ENCODE measurements around the gene MAN1C1. TPM values are rescaled to one million over a fixed set of nuclear protein-coding genes. Genes with fewer than 3 reads are reported as not detected.

The MAN1C1 gene
- total and polyA plus RNA-seq, 2 donors (not counting 1 experiment from before 2014, with no cell fraction given), result 0.31 to 0.89 TPM

DNA sequence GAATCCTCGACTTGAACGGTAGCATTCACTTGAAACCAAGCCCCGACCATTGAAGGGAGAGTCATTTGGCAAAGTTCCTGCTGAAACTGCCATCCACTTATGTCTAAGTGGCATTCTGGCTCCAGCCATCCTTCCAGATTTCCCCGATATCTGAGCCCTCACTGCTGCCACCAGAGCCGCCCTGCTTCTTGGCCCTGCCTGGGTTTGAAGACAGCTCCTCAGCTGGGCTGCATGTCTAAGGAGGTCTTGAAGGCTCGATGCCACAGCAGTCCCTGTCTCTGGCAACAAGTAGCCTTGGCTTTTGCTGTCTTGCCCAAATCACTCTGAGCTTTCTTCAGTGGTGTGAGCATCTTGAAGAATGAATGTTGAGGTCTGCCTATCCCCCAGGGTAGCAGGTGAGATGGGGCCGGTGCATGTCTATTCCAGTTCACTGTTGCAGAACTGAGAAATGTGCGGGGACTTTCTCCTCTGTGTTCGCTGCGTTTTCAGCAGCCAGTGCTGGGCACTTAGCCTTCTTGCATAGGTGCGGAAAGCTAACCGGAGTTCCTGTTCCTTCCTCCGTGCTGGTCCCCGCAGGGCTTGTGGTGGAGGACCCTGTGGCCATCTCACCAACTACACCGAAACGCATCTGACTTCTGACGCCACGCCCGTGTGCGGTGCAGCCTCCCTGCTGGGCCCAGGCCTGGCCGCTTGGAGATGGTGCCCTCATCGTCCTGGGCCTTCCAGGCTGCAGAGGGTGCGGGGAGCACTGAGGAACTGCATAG, 29.2 kb downstream of the MAN1C1 start:
- peaks cover 8 to 9% of the 10 kb centered on the region in 2 donors for H3K4me1 ChIP-seq (ENCODE audit: control insufficient read depth in 2 of 2, insufficient read depth in 2 of 2, low read length in 2 of 2)
- no peak overlapping the region for H2AFZ ChIP-seq (ENCODE audit: insufficient read depth, low read depth, low read length, poor library complexity, severe bottlenecking)
- no peak for ATAC-seq (ENCODE audit: low read depth)
- H3K79me2 ChIP-seq (ENCODE audit: control insufficient read depth, insufficient read depth, low read length), result no peaks in the 10 kb centered on the region
- no peaks in the 10 kb centered on the region for H3K36me3 ChIP-seq (replicated peaks in 1 of 2; ENCODE audit: control extremely low read depth in 1 of 2, control insufficient read depth in 1 of 2, extremely low read depth in 1 of 2, insufficient read depth in 2 of 2, low read length in 1 of 2)
- H3K4me2 ChIP-seq (replicated peaks; ENCODE audit: low read depth, low read length, poor library complexity, severe bottlenecking), result no peak overlapping the region
- H3K4me3 ChIP-seq (ENCODE audit: control extremely low read depth in 1 of 5, extremely low read depth in 1 of 5, insufficient read depth in 1 of 5, low read depth in 2 of 5, low read length in 4 of 5), result no peak overlapping the region
- peaks cover 14% of the 10 kb centered on the region for H3K4me1 Mint-ChIP-seq
- POLR2A ChIA-PET, result no interaction called here
- peaks cover 0 to 20% (median 9%) of the 10 kb centered on the region in 4 experiments for H3K27me3 ChIP-seq (replicated peaks in 1 of 4; ENCODE audit: control extremely low read depth in 1 of 4, control insufficient read depth in 3 of 4, insufficient read depth in 4 of 4, low read length in 3 of 4)
- TF ChIP-seq EZH2 (IDR thresholded peaks at IDR 0.05; ENCODE audit: borderline replicate concordance, insufficient read depth, low read depth, low read length, poor library complexity, severe bottlenecking), result no peak
- TF ChIP-seq, protein P1, sequence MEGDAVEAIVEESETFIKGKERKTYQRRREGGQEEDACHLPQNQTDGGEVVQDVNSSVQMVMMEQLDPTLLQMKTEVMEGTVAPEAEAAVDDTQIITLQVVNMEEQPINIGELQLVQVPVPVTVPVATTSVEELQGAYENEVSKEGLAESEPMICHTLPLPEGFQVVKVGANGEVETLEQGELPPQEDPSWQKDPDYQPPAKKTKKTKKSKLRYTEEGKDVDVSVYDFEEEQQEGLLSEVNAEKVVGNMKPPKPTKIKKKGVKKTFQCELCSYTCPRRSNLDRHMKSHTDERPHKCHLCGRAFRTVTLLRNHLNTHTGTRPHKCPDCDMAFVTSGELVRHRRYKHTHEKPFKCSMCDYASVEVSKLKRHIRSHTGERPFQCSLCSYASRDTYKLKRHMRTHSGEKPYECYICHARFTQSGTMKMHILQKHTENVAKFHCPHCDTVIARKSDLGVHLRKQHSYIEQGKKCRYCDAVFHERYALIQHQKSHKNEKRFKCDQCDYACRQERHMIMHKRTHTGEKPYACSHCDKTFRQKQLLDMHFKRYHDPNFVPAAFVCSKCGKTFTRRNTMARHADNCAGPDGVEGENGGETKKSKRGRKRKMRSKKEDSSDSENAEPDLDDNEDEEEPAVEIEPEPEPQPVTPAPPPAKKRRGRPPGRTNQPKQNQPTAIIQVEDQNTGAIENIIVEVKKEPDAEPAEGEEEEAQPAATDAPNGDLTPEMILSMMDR (IDR thresholded peaks at IDR 0.05), result no peak
- no peak overlapping the region for H3K9ac ChIP-seq (ENCODE audit: low read length)
- DNase-seq, result no peak
- H3K27me3 Mint-ChIP-seq, result peaks cover 51% of the 10 kb centered on the region
- H3K4me3 Mint-ChIP-seq, result no peak overlapping the region
- WGBS (ENCODE audit: insufficient coverage), result 98% methylated on average over 18 of the region's 23 CpGs
- CTCF ChIA-PET, result no interaction called here
- H3K9me3 ChIP-seq (ENCODE audit: control extremely low read depth in 1 of 3, control insufficient read depth in 2 of 3, insufficient read depth in 1 of 3, low read length in 2 of 3), result no peaks in the 10 kb centered on the region
- H3K9me3 Mint-ChIP-seq (ENCODE audit: insufficient read depth), result no peaks in the 10 kb centered on the region
- no peaks in the 10 kb centered on the region for H4K20me1 ChIP-seq (ENCODE audit: control insufficient read depth, insufficient read depth, low read length, poor library complexity, severe bottlenecking)
- intact Hi-C loops (cut with micrococcal nuclease), result no loop called here
- H3K27ac Mint-ChIP-seq, result no peak overlapping the region
- no peak overlapping the region for H3K27ac ChIP-seq (ENCODE audit: low read length in 2 of 2)

DNA sequence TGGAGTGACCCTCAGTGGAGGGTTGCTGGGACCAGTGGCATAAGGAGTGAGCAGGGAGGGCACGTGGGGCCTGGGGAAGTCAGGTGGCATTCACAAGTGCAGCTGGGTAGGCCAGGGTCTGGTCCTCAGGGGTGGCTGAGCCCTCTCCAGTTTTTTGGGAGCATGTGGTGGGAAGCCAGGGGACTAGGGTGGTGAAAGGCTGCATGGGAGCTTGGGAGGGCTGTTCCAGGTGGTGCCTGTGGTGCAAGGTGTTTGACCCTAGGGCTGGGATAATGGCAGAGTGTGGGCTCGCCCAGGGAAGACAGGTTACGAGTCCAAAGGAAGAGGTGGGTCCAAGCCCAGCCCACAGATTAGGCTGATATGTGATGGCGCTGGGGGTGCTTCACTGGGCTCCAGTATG, 30.5 kb downstream of the MAN1C1 start:
- WGBS (ENCODE audit: insufficient coverage), result 95% methylated on average over 4 of the region's 4 CpGs
- H3K79me2 ChIP-seq (ENCODE audit: control insufficient read depth, insufficient read depth, low read length), result no peaks in the 10 kb centered on the region
- no peak overlapping the region for H3K27ac Mint-ChIP-seq
- H3K4me2 ChIP-seq (replicated peaks; ENCODE audit: low read depth, low read length, poor library complexity, severe bottlenecking), result no peak overlapping the region
- CTCF ChIA-PET, result no interaction called here
- H4K20me1 ChIP-seq (ENCODE audit: control insufficient read depth, insufficient read depth, low read length, poor library complexity, severe bottlenecking), result no peaks in the 10 kb centered on the region
- H3K9ac ChIP-seq (ENCODE audit: low read length), result no peak overlapping the region
- H3K27me3 Mint-ChIP-seq, result peaks cover 38% of the 10 kb centered on the region
- H3K4me1 ChIP-seq (ENCODE audit: control insufficient read depth in 2 of 2, insufficient read depth in 2 of 2, low read length in 2 of 2), result peaks cover 8 to 9% of the 10 kb centered on the region in 2 donors
- POLR2A ChIA-PET, result no interaction called here
- no peak overlapping the region for H3K4me3 Mint-ChIP-seq
- H3K27me3 ChIP-seq (replicated peaks in 1 of 4; ENCODE audit: control extremely low read depth in 1 of 4, control insufficient read depth in 3 of 4, insufficient read depth in 4 of 4, low read length in 3 of 4), result peaks cover 0 to 15% (median 8%) of the 10 kb centered on the region in 4 experiments
- H3K9me3 ChIP-seq (ENCODE audit: control extremely low read depth in 1 of 3, control insufficient read depth in 2 of 3, insufficient read depth in 1 of 3, low read length in 2 of 3), result no peaks in the 10 kb centered on the region
- no peaks in the 10 kb centered on the region for H3K9me3 Mint-ChIP-seq (ENCODE audit: insufficient read depth)
- H3K4me1 Mint-ChIP-seq, result peaks cover 13% of the 10 kb centered on the region
- no peak overlapping the region for H3K27ac ChIP-seq (ENCODE audit: low read length in 2 of 2)
- no peaks in the 10 kb centered on the region for H3K36me3 ChIP-seq (replicated peaks in 1 of 2; ENCODE audit: control extremely low read depth in 1 of 2, control insufficient read depth in 1 of 2, extremely low read depth in 1 of 2, insufficient read depth in 2 of 2, low read length in 1 of 2)
- ATAC-seq (ENCODE audit: low read depth) (no peak), DNase-seq (no peak)
- no peak overlapping the region for H2AFZ ChIP-seq (ENCODE audit: insufficient read depth, low read depth, low read length, poor library complexity, severe bottlenecking)
- H3K4me3 ChIP-seq (ENCODE audit: control extremely low read depth in 1 of 5, extremely low read depth in 1 of 5, insufficient read depth in 1 of 5, low read depth in 2 of 5, low read length in 4 of 5), result no peak overlapping the region
- TF ChIP-seq, protein P1 (IDR thresholded peaks at IDR 0.05), result no peak
- no peak for TF ChIP-seq EZH2 (IDR thresholded peaks at IDR 0.05; ENCODE audit: borderline replicate concordance, insufficient read depth, low read depth, low read length, poor library complexity, severe bottlenecking)
- intact Hi-C loops (cut with micrococcal nuclease), result no loop called here
